Psoas muscle (tissue), 8 donors: ENCODE data around the gene OR51T1. TPM values are rescaled to one million over a fixed set of nuclear protein-coding genes. Genes with fewer than 3 reads are reported as not detected.

ENCODE experiments used
- ATAC-seq, 4 donors: fragments of 200-7000 bp; cut with Tn5 transposase; one replicate each; pipeline ENCODE4 v1.9.1; 2020; ENCODE audit warnings: moderate library complexity in 3 of 4, mild to moderate bottlenecking in 2 of 4
- DNase-seq, 2 donors: peaks; one replicate each; pipeline ENCODE4 v3.0.0-alpha.2; 2020
- H3K27ac ChIP-seq: fragments of 200-600 bp; one replicate; pipeline ENCODE4 v1.8.0; 2022
- H3K27me3 ChIP-seq, 3 donors: fragments of 200-600 bp in 1 of 3; one replicate each; pipeline versions ENCODE4 v1.6.1 to v1.8.0; 2013 to 2022; ENCODE audit warnings: low read length in 2 of 3, mild to moderate bottlenecking in 2 of 3, moderate library complexity in 1 of 3; ENCODE audit not compliant: insufficient read depth in 3 of 3
- H3K36me3 ChIP-seq, 2 donors: fragments of 200-600 bp in 1 of 2; one replicate each; pipeline versions ENCODE4 v1.6.1 to v1.8.0; 2013 to 2022; ENCODE audit warnings: low read depth in 1 of 2, mild to moderate bottlenecking in 1 of 2, moderate library complexity in 1 of 2; ENCODE audit not compliant: insufficient read depth in 1 of 2
- H3K4me1 ChIP-seq: fragments of 200-600 bp; one replicate; pipeline ENCODE4 v1.8.0; 2022
- H3K4me3 ChIP-seq: fragments of 200-600 bp; one replicate; pipeline ENCODE4 v1.8.0; 2022; ENCODE audit warnings: mild to moderate bottlenecking
- H3K9me3 ChIP-seq: fragments of 200-600 bp; one replicate; pipeline ENCODE4 v1.8.0; 2022
- WGBS, 3 donors: extraction: QIAGEN DNeasy Blood & Tissue Kit; methylation state at CpG; one replicate each; pipeline versions ENCODE4 v1.1.6 to v1.1.7; 2013; 5-methylcytosine and 5-hydroxymethylcytosine counted together
- intact Hi-C, 2 donors: fragments of 100-400 bp; cut with DNase I; formaldehyde crosslinking; loops; one replicate each; pipeline versions ENCODE4 v1.11.0 to v1.14.2; 2022
- polyA plus RNA-seq, 3 donors: library from polyadenylated mRNA; stranded (reverse); fragments of 200-250 nt; gene quantifications; one replicate each; pipeline ENCODE4 v1.2.3, GENCODE V29; 2013
- total RNA-seq, 4 donors: library from RNA; stranded (reverse); fragmentation: NEBNext Ultra II Directional in 2 of 4; extraction: Animal tissue kit (Norgen Biotek cat#: 25700) in 2 of 4; gene quantifications; one replicate each; pipeline versions ENCODE4 v1.2.1 to v1.2.4, GENCODE V29; 2021 to 2023
- TF ChIP-seq, protein P1 (sequence below): fragments of 200-600 bp; IDR thresholded peaks from one replicate; pipeline ENCODE4 v1.8.0; 2022; ENCODE audit warnings: antibody characterized with exemption
- donor health status: healthy with polysubstance abuse.
- donor health status: DM: no; HTN: no; CAD: no; lungs with moderate emphysema.
- donor health status: Bipolar disorder and iron deficiency.
- donor health status: healthy.
- donor health status: DM: yes; HTN: yes; CAD: no.
- donor health status: DM: no; HTN: no; CAD: no.
- donor health status: DM: no; HTN: no; CAD: no.
- donor health status: DM: yes; HTN: yes; CAD: no.

The OR51T1 gene
- total and polyA plus RNA-seq, 7 donors: not detected

DNA sequence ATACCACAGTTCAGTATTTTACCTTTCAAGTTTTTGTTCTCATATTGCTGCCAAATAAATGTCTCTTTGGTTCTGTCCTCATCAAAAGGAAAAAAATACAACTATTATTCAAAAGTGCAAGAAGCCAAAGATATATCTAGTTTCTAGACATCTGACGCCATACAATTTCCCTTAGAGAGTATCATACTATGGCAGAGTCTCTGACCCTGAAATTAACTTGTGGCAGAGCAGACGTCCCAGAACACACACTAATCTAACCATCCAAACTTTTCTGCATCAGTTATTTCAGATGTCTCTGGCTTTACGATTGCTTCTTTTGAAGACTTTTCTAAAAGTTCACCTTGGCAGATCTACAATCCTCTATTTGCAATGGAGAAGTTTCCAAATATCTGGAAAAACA, 2.7 kb downstream of the OR51T1 start:
- Histone ChIP-seq H3K27me3 (no peaks in the 10 kb centered on the region), H3K4me3 (no peak overlapping the region), H3K36me3 (no peaks in the 10 kb centered on the region), H3K9me3 (no peaks in the 10 kb centered on the region), H3K4me1 (no peaks in the 10 kb centered on the region), H3K27ac (no peak overlapping the region)
- TF ChIP-seq, protein P1, sequence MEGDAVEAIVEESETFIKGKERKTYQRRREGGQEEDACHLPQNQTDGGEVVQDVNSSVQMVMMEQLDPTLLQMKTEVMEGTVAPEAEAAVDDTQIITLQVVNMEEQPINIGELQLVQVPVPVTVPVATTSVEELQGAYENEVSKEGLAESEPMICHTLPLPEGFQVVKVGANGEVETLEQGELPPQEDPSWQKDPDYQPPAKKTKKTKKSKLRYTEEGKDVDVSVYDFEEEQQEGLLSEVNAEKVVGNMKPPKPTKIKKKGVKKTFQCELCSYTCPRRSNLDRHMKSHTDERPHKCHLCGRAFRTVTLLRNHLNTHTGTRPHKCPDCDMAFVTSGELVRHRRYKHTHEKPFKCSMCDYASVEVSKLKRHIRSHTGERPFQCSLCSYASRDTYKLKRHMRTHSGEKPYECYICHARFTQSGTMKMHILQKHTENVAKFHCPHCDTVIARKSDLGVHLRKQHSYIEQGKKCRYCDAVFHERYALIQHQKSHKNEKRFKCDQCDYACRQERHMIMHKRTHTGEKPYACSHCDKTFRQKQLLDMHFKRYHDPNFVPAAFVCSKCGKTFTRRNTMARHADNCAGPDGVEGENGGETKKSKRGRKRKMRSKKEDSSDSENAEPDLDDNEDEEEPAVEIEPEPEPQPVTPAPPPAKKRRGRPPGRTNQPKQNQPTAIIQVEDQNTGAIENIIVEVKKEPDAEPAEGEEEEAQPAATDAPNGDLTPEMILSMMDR: no peak
- DNase-seq: no peak
- ATAC-seq: no peak
- intact Hi-C loops: no loop called here
- 26 to 30% (median 28%) methylated on average over 3 of the region's 3 CpGs for WGBS, 3 donors

DNA sequence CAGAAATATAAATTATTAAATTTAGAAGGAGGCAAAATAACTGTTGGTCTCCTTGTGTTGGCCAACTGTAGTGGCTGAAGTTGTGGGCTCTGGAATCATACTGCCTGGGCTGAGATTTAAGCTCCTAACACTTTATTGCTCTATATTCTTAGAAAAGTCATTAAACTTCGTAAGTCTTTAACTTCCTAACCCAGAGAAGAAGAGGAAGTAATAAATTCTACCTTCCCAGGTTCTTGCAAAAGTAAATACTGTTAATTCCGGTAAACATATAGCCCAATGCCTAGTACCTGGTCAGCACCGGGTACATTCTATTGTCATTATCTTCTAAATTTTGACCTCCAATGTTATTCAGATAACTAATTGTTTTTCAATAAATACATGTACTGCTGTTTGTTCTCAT, 4.5 kb downstream of the OR51T1 start:
- Histone ChIP-seq H3K4me3 (no peak overlapping the region), H3K27me3 (no peaks in the 10 kb centered on the region), H3K27ac (no peak overlapping the region), H3K36me3 (no peaks in the 10 kb centered on the region), H3K9me3 (no peaks in the 10 kb centered on the region), H3K4me1 (no peaks in the 10 kb centered on the region)
- WGBS, 3 donors: 67 to 80% (median 70%) methylated on average over 3 of the region's 3 CpGs
- no peak for DNase-seq
- TF ChIP-seq, protein P1: no peak
- no peak for ATAC-seq
- intact Hi-C loops: no loop called here

DNA sequence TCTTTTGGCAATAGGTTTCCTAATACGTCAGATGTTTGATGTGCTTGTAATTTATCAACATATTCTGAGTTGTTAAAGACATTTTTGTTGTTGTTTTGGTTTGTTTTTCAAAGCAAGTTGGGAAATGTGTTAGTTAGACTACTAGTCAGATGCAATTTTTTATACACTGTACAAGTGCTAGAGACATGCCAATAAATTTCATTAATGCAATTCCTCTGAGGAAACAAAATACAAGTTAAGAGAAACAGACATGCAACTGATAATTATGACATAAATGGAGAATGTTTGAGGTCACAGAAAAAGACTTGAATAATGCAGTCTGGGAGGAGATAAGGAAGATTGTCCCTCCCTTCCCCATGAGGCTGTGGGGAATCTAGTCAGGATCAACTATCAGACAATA, 5.9 kb downstream of the OR51T1 start:
- ATAC-seq (no peak), DNase-seq (no peak)
- Histone ChIP-seq H3K4me1 (no peaks in the 10 kb centered on the region), H3K27me3 (no peaks in the 10 kb centered on the region), H3K9me3 (no peaks in the 10 kb centered on the region), H3K27ac (no peak overlapping the region), H3K36me3 (no peaks in the 10 kb centered on the region), H3K4me3 (no peak overlapping the region)
- 0% methylated on average over 1 of the region's 1 CpG for WGBS, 3 donors
- TF ChIP-seq, protein P1: no peak
- intact Hi-C loops: no loop called here

DNA sequence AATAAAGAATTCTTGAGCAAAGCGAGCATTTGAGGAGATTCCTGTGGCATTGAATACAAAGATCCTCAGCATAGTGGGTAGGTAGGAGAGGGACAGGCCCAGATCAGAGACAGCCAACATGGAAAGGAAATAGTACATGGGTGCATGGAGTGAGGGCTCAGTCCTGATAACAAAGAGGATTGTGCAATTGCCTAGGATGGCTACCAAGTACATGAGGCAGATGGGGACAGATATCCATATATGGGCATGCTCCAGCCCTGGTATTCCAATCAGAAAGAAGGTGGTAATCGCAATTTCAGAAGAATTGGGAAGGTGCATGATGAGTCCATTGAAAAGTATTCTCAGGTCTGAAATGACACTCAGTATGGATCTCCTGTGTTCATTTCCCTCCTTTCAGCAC, 8.6 kb downstream of the OR51T1 start:
- Histone ChIP-seq H3K27ac (no peak overlapping the region), H3K27me3 (no peaks in the 10 kb centered on the region), H3K9me3 (no peaks in the 10 kb centered on the region), H3K4me3 (no peak overlapping the region), H3K4me1 (no peaks in the 10 kb centered on the region), H3K36me3 (no peaks in the 10 kb centered on the region)
- no peak for ATAC-seq
- intact Hi-C loops: no loop called here
- no peak for DNase-seq
- 88 to 90% (median 89%) methylated on average over 2 of the region's 2 CpGs for WGBS, 3 donors
- TF ChIP-seq, protein P1: no peak

DNA sequence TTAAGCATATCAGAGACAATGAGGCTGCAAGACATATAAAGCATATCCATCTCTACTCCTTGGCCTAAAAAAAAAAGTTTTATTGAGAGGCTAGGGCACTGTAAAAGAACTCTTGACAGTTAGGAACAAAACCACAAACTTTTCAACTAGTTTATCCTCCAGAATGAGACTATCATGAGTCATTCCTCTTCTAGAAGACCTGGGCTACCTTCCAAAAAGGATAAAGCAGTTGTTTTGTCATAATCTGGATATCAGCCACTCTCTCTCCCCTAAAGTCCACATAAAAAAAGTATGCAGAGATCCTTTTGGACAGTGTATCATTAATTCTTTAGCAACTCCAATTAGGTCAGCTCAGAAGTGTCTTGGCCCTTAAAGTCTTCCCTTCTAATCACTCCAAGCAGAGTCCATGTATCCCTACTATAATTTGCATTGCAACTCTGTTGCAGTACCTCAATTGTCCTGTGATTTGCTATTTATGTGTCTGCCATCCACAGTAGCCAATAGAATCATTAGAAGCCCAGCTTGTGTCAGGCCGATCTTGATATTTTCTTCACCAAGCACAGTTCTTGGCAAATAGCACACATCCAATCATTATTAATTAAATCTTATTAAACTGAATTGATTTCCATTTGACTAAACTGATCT, 10.4 kb downstream of the OR51T1 start:
- DNase-seq (no peak), ATAC-seq (no peak)
- Histone ChIP-seq H3K4me1 (no peaks in the 10 kb centered on the region), H3K4me3 (no peak overlapping the region), H3K27ac (no peak overlapping the region), H3K9me3 (no peaks in the 10 kb centered on the region), H3K36me3 (no peaks in the 10 kb centered on the region), H3K27me3 (no peaks in the 10 kb centered on the region)
- WGBS, 3 donors: 83 to 94% (median 91%) methylated on average over 1 of the region's 1 CpG
- intact Hi-C loops: no loop called here
- TF ChIP-seq, protein P1: no peak
